Measurements from ENCODE around the gene MAP1LC3B2.

Gene MAP1LC3B2

GRCh38 chr12:116559162-116559935 lies at the start of gene MAP1LC3B2:
TSS of gene MAP1LC3B2 (plus strand) at chr12:116559381. CDS start at chr12:116575943, 16,562 bp downstream.
- H3K4me3 ChIP-seq (ENCODE audit: low read depth, low read length) = no peak within 1 kb of the TSS
- in situ Hi-C loops (cut with HindIII; ENCODE audit: low sequenced_read_pairs) = no loop called here
- TF ChIP-seq CTCF (IDR thresholded peaks at IDR 0.05; ENCODE audit: low read depth, low read length) = no peak
- peak; percentile 84 for DNase-seq (ENCODE audit: low read depth, low spot score)

GRCh38 chr12:116513944-116514343 lies 45.2 kb upstream of the MAP1LC3B2 start:
- in situ Hi-C loops (cut with HindIII; ENCODE audit: low sequenced_read_pairs) = no loop called here
- no peak for DNase-seq (ENCODE audit: low read depth, low spot score)
- no peak for TF ChIP-seq CTCF (IDR thresholded peaks at IDR 0.05; ENCODE audit: low read depth, low read length)
- H3K4me3 ChIP-seq (ENCODE audit: low read depth, low read length) = no peak overlapping the region

GRCh38 chr12:116515684-116516083 lies 43.5 kb upstream of the MAP1LC3B2 start:
- DNase-seq (ENCODE audit: low read depth, low spot score) = no peak
- TF ChIP-seq CTCF (IDR thresholded peaks at IDR 0.05; ENCODE audit: low read depth, low read length) = no peak
- no peak overlapping the region for H3K4me3 ChIP-seq (ENCODE audit: low read depth, low read length)
- in situ Hi-C loops (cut with HindIII; ENCODE audit: low sequenced_read_pairs) = no loop called here

- TF ChIP-seq CTCF (IDR thresholded peaks at IDR 0.05; ENCODE audit: low read depth, low read length) = no peak
- in situ Hi-C loops (cut with HindIII; ENCODE audit: low sequenced_read_pairs) = no loop called here
- no peak for DNase-seq (ENCODE audit: low read depth, low spot score)
- no peak overlapping the region for H3K4me3 ChIP-seq (ENCODE audit: low read depth, low read length)
These were observed 42.5 kb upstream of the MAP1LC3B2 start for GRCh38 chr12:116516657-116517056.

- TF ChIP-seq CTCF (IDR thresholded peaks at IDR 0.05; ENCODE audit: low read depth, low read length) = no peak
- DNase-seq (ENCODE audit: low read depth, low spot score) = no peak
- in situ Hi-C loops (cut with HindIII; ENCODE audit: low sequenced_read_pairs) = no loop called here
These were observed 41.6 kb upstream of the MAP1LC3B2 start for GRCh38 chr12:116517431-116518045.

GRCh38 chr12:116520225-116520760 lies 38.9 kb upstream of the MAP1LC3B2 start:
- DNase-seq (ENCODE audit: low read depth, low spot score) = no peak
- in situ Hi-C loops (cut with HindIII; ENCODE audit: low sequenced_read_pairs) = no loop called here
- no peak for TF ChIP-seq CTCF (IDR thresholded peaks at IDR 0.05; ENCODE audit: low read depth, low read length)
- H3K4me3 ChIP-seq (ENCODE audit: low read depth, low read length) = no peak overlapping the region

More at GRCh38 chr12:116517431-116518045, 41.6 kb upstream of the MAP1LC3B2 start:
- no peak overlapping the region for H3K4me3 ChIP-seq (ENCODE audit: low read depth, low read length)

Measured in astrocyte of the spinal cord (primary cell).